NCI-H2081 (cell line): Measurements from ENCODE around the gene SMPDL3A.

Source experiments
- DNase-seq, 2 experiments: peaks; one replicate each; lab custom pipeline; 2025; lab: John Stamatoyannopoulos, UW

The SMPDL3A gene

DNA sequence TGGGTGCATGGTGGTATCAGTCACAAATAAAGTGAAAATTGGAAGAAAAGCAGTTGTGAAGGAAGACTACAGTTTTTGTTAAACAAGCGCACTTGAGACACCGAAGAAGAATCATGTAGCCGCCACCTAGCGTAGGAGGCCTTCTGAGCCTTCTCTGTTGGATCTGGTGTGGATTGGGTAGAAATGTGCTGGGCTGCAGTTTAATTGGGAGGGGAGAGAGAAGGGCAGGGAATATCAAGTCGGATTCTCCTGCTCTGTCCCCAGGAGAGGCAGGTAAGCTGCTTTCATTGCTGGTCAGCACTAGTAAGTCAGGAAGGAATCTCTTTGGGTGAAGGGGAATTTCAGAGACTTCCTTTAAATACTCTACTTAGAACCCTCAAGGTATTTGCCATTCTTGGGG, 10.8 kb upstream of the SMPDL3A start:
- DNase-seq: no peak

DNA sequence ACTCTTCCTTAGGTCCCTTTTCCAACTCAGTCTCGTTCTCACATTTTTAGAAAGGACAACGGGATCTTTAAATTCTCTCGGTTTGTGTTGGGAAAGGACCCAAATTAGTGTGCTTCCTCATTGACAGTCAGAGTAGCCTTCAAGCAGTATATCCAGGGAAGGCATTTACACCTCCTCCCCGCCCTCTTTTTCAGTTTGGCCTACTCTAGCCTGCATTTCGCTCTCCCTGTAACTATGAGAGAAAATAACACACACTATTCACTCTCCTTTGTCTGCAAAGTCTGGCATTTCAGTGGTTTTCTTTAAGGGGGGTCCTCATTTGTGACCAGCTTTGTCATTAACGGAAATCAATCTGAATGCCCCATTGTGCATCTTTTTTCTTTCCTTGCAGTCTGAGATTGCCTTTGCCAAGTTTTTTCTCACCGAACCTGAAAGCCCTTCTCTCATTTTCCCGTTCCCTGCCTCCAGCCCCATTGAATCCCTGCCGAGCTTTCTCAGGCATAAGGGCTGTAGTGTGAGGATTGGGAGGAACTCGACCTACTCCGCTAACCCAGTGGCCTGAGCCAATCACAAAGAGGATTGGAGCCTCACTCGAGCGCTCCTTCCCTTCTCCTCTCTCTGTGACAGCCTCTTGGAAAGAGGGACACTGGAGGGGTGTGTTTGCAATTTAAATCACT, 9.9 kb upstream of the SMPDL3A start:
- DNase-seq: no peak

DNA sequence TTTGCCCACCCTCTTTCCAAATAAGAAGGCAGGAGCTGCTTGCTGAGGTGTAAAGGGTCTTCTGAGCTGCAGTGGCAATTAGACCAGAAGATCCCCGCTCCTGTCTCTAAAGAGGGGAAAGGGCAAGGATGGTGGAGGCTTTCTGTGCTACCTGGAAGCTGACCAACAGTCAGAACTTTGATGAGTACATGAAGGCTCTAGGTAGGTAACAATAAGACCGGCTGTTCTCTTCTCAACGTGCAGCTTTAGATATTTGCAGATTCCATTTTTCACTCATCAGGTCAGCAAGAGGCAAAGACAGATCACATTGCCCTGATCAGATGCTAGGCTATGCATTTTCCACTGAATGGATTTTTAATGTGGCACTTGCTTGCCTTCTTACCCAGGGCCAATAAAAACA, 9.4 kb upstream of the SMPDL3A start, which contains the start of gene FABP7:
TSS of gene FABP7 (plus strand) at position 50 of the 400 bp plus-strand sequence. CDS start at position 129, 79 bp downstream.
- no peak for DNase-seq

DNA sequence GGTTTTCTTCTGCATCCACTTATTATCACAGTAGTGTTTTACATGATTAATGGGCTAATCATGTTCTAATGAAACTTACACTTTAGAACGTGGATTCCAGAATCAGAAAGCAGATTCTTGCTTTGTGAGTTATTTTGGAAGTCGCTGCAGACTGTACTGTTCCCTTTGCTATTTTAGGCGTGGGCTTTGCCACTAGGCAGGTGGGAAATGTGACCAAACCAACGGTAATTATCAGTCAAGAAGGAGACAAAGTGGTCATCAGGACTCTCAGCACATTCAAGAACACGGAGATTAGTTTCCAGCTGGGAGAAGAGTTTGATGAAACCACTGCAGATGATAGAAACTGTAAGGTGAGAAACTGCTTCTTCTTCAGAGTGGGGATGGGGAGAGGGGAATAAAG, 8.9 kb upstream of the SMPDL3A start:
- DNase-seq: no peak

DNA sequence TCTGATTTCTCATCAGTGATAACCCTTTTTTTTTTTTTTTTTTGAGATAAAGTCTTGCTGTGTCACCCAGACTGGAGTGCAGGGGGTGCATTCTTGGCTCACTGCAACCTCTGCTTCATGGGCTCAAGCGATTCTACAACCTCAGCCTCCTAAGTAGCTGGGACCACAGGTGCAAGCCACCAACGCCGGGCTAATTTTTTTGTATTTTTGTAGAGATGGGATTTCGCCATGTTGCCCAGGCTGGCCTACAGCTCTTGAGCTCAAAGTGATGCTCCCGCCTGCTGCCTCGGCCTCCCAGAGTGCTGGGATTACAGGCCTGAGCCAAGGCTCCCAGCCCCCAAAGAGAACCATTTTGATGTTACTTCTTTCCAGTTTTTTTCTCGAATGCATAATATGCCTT, 7.3 kb upstream of the SMPDL3A start:
- no peak for DNase-seq

DNA sequence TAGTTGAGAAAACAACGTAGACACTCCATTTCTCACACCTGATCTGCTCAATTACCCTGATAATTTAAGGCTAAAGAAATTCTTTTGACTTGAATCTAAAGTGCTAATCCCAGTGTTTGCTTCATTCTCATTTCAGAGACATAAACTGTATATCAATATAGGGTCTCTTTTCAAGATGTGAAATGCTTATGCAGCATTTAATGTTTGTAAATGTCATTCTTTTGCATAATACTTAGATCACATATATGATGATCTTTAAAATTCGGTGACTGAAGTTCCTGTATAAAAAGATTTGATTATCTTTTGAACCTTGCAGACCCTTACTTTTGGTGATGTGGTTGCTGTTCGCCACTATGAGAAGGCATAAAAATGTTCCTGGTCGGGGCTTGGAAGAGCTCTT, 5.7 kb upstream of the SMPDL3A start:
- no peak for DNase-seq

DNA sequence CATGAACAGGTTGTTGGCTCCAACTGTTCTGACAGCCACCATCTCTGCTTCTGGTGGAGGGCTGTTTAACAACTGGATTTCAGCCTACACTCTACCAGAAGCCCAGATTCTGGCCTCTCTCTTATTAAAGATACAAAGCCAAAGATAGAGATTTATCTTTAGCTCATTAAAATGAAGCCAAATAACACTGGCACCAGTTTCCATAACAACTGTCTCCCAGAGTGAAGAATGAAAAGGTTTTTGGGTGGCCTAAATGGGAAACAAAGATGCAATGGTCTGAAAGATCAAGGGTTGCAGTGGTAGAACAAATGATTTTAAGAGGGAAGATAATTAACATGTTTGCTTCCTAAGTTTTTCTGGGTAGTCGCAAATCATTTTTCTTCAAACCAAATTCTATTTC, 3.2 kb upstream of the SMPDL3A start:
- DNase-seq: no peak

DNA sequence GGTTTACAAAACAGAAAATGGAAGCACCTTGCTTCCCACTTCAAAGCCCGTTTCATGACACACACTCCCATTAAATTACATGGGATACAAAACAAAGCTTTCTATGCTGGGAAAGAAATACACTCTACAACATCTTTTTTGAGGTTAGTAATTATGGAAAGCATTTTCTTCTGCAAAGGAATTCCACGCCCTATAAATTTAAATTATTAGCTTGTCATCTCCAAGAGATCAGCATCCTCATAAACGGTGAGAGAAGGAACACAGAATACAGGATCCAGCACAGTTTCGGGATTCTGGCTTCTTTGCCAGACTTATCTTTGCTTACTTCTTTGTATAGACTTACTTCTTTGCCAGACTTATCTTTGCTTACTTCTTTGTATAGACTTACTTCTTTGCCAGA, 1.3 kb upstream of the SMPDL3A start:
- no peak for DNase-seq

DNA sequence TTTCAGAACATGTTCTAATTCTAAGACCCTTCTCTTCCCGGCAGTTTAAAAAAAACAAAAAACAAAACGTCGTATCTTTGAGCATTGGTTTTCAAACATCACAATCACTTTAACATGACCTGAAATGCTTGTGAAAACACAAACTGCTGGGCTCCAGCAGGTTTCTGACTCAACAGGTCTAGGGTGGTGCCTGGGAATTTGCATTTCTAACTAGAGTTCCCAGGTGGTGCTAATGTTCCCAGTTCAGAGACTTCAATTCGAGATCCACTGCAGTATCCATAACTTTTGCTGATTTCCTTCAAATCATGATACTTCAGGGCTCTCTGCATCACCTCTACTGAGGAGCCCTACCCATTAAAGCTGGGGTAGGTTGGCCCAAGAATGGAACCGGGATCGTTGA, 850 bp upstream of the SMPDL3A start:
- DNase-seq: no peak

DNA sequence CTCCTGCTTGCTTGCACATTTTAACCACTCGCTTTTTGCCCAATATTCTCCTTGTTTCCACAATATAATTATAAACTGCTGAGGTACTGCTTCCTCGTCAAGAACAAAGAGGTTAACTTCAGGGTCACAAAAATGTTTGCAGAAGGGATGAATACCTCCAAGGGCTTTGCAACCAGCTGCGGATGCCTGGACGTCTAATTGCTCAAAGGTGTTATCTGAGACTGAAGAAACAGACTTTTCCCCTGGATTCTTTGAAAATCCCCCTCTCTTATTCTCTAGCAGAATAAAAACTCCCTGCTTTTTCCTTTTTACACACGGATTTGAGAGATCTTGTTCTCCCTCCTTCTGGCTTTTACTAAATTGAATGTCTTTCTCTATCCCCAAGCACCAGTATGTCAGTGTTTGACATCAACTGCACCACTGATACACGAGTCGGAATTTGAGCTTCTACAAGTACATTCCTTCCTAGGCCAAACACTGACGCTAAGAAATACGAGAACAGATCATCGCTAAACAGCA, 336 bp upstream of the SMPDL3A start:
- no peak for DNase-seq

DNA sequence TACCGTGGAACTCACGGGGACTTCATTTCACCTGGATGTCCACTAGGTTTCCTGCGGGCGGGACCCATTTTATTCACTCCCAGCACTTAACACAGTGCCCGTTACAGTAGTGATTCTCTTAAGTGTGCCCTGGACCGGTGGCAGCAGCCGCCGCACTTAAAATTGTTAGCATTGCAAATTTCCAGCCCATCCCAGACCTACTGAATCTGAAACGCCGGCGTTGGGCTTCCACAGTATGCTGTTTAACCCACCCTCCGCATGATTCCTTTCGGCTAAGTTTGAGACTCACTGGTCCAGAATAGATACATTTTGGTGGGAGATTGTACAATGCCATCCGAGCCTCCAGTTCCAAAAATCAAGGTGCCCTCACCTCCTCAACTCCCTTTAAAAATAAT, 967 bp downstream of the SMPDL3A start:
- no peak for DNase-seq

DNA sequence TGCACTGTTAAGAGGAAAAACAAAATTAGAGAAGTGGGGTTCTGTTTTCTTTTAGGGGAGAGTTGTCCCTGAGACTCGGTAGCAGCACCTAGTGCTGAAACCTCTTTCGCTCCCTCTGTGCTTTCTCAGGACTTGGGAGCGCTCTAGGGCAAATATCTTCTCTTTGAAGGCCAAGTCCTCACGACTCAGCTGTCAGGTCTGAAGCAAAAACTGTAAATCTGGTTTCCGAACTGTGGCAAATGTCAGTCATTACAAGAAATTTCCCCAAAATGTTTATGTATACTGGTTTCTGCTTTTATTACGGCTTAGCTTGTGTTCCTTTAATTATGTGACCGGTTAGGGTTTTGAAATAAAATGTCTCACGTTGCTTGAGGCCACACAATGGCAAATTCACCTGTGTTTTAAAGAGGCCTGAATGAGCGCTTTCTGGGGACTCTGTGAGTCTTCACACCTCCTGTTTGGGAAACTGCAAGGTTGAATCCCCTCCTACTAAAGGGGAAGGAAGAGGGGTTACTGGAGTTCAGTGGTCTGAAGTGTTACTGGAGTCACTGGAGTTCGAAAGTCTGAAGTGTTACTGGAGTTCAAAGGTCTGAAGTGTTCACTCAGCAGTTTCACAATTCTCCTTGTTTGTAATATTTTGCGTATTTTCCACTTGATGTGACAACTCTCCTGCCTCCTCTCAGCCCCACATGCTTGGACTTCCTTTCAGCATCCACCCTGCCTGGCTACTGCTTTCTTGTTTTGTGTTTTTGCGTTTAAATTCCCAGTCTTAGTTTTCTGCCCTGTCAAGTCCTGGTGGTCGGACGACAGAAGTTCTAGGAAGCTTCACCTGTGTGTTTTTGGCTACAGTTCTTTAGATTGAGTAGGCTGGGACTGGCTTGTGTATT, 1.6 kb downstream of the SMPDL3A start:
- DNase-seq: peak in 1 of 2 experiments; percentile 2

DNA sequence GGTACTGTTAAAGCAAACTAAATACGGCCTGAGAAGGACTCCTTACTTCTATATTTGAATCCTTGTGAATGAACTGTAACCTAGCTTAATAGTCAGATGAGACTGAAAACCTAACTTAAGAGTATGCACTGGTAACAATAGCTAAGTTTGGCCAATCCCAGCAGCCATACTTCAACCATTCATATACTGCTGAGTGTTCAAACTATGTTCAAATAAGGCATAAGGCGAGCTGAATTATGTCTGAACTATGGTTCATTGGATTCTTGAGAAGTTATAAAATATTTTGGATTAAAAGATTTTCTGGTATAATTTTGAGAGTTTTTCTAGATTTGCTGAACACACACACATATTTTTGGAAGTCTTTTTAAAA, 2.2 kb downstream of the SMPDL3A start:
- no peak for DNase-seq

DNA sequence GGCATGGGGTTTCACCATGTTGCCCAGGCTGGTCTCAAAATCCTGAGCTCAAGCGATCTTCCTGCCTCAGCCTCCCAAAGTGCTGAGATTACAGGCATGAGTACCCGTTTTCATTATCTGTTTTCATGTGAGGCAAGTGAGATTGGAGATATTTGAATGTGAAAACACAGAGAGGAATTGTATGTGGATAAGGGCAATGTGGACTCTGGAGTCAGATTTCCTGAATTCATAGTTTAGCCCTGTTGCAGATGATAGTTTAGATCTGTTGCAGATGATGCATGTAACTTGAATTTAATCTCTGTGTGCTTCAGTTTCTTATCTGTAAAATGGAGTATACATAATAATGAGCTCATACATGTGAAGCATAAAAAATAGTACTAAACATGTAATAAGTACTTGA, 3.7 kb downstream of the SMPDL3A start:
- no peak for DNase-seq

DNA sequence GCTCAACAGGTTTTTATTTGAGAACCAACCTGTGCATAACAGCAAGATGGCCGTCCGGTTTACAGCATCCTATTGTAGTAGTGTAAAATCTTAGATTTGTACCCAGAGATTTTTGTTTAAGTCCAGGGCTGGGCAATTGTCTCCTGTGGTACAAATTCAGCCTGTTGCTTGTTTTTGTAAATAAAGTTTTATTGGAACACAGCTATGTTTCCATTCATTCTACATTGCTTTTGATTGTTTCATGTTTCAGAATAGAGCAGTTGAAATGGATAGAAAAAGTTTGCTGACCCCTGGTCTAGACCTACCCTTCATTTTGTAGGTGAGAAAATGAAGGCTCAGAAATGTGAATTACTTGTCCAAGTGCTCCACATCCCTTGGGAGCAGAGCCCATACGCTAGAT, 8.5 kb downstream of the SMPDL3A start:
- no peak for DNase-seq

DNA sequence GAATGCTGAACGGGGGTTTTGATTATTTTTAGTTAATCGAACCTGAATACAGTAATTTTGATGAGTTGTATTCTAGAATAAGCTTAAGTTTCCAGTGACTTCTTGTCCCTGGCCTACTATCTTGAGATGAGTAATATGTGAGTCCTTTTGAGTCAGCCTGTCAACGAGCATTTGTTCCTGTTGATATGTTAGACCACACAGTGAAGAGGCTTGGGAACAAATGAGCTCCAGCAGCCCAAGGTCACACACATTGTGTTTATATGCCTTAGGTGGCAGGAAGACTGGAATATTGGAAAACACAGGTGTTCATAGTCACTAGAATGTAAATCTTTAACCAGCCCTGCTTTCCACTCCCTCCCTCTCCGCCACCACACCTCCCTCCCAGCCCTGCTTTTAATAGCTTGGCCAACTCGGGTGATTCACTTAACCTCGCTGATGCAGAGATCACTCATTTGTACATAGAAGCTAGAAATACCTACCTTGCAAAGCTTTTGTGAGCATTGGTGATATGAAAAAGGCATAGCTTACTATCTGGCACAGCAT, 9.1 kb downstream of the SMPDL3A start:
- DNase-seq: peak in 1 of 2 experiments; percentile 11

DNA sequence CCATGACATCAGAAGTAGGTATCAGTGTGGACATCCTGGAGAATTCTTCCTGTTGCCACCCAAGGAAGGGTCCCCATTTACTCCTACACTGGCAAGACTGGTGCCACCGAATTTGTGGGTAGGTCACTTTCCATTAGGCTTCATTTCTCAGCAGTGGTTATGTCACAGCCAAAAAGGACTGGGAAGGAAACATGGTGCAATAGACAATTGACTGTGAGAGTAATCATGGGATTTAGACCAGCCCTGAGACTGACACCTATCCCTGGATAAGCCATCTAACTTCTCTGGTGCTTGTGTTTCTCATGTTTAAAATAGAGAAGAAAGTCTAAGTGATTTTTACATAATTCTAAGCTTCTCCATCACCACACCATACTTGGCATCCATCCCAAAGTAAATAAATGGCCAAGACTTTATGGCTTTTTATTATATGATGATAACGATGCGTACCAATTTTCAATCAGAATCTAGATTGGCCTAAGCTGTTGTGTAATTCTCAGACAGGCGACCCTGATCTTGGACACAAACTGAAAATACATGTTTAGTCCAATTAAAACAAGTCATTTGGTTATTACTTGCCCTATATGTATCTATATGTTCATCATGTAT, 10.2 kb downstream of the SMPDL3A start:
- DNase-seq: no peak

DNA sequence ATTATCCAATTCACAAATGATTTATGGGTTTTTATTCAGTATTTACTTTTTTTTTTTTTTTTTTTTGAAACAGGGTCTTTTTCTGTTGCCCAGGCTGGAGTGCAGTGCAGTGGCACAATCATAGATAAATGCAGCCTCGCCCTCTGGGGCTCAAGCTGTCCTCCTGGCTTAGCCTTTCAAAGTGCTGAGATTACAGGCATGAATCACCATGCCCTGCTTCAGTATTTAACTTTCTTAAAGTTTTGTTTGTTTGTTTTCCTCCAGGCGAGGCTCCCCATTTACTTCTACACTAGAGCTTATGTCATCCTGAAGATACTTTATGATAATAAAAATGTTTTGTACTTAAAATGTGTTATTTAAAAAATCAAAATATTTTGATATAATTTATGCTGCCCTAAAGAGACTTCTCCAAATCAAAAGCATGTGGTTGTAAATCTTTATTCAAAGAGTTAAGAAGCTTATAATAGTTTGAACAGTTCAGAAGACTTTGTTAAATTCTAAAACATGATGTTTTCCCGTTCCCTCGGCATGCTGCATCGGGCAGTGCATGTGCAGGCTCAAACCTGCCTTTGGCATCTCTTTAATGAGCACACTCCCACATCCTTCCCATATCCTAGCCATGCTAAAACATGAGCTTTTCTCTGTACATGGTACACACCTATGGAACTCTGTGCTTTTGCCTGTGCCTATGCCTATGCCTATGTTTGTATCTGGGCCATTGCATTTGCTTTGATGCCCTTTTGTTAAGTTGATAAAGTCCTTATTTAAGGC, 11.0 kb downstream of the SMPDL3A start:
- no peak for DNase-seq

DNA sequence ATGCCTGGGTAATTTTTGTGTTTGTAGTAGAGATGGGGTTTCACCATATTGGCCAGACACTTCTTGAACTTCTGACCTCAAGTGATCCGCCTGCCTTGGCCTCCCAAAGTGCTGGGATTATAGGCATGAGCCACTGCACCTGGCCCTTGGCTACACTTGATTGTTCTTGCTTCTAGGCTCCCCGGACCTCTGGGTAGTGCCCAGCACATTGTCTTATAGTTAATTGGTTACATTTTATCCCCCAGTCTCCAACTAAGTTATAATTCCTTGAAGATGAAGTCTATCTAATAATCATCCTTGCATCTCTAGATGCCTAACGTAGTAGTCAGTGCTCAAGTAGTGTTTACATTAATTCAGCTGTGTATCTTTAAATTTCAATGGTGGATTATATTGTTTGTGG, 11.8 kb downstream of the SMPDL3A start:
- no peak for DNase-seq

DNA sequence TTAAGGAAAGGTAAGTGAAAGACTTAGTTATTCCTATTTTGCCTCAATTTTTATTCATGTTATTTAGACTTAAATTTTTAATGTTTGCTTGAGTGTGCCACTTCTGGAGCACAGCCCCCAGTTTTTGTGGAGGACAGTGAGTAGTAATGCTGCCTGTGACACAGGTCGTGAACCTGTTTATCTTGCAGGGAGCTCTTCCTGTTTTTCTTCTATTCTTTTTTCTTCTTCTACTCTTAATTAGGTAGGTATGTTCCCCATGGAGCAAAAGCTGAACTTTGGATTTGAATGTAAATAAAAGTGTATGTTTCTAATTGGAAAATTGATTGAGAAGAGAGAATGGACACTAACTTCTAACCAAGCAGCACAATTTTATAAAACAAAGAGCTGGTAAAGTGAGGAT, 12.3 kb downstream of the SMPDL3A start:
- no peak for DNase-seq

DNA sequence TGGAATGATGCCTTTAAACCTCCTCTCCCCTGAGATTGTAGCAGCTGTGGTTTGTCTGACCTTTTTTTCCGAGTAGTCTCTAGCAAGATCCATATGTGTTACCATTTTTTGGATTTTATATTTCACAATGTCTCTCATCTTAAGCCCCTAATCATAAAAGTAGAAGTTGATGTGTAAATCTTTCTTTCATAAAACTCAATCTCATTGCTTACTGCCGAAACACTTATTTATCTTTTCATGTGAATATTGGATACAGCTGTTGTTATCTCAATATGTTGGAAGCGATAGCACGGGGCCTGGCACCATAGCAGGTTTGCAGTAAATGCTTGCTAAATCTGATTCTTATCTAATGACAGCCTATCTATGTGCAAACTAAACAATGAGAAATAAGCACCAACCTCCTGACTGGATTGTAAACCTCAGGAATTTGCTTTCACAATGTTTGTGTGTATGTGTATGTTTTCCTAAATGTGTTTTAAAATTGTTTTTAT, 14.2 kb downstream of the SMPDL3A start:
- no peak for DNase-seq
